Parathyroid adenoma (tissue), 2 donors: ENCODE results near the gene ITPKB.

Experiments used
- H2AFZ ChIP-seq: fragments of 300-600 bp; sonication (generic); one replicate; pipeline ENCODE4 v1.7.0; 2017; ENCODE audit warnings: antibody characterized with exemption, mild to moderate bottlenecking
- H3K27ac ChIP-seq: fragments of 300-600 bp; sonication (generic); one replicate; pipeline ENCODE4 v1.7.0; 2017
- H3K27me3 ChIP-seq: fragments of 300-600 bp; sonication (generic); one replicate; pipeline ENCODE4 v1.7.0; 2017; ENCODE audit warnings: low read length; ENCODE audit not compliant: control insufficient read depth, insufficient read depth
- H3K36me3 ChIP-seq: fragments of 300-600 bp; sonication (generic); one replicate; pipeline ENCODE4 v1.7.0; 2017; ENCODE audit warnings: low read length; ENCODE audit not compliant: control insufficient read depth, insufficient read depth
- H3K4me1 ChIP-seq: fragments of 300-600 bp; sonication (generic); one replicate; pipeline ENCODE4 v1.7.0; 2017; ENCODE audit warnings: control low read depth
- H3K4me2 ChIP-seq: fragments of 300-600 bp; sonication (generic); one replicate; pipeline ENCODE4 v1.7.0; 2017; ENCODE audit warnings: low read length
- H3K4me3 ChIP-seq: fragments of 300-600 bp; sonication (generic); one replicate; pipeline ENCODE4 v1.7.0; 2017; ENCODE audit warnings: low read depth, low read length
- H3K79me2 ChIP-seq: fragments of 300-600 bp; sonication (generic); one replicate; pipeline ENCODE4 v1.7.0; 2017; ENCODE audit warnings: control low read depth
- H3K9ac ChIP-seq: fragments of 300-600 bp; sonication (generic); one replicate; pipeline ENCODE4 v1.7.0; 2017; ENCODE audit warnings: mild to moderate bottlenecking
- H3K9me3 ChIP-seq: fragments of 300-600 bp; sonication (generic); one replicate; pipeline ENCODE4 v1.7.0; 2017; ENCODE audit warnings: low read length; ENCODE audit not compliant: control insufficient read depth
- CTCF ChIP-seq: fragments of 300-600 bp; sonication (generic); IDR thresholded peaks from one replicate; pipeline ENCODE4 v1.7.0; 2017; ENCODE audit warnings: antibody characterized with exemption, mild to moderate bottlenecking
- donor health status: primary hyperparathyroidism.

Gene ITPKB

GRCh38 chr1:226709953-226710352, 29.1 kb downstream of the ITPKB start:
- no peaks in the 10 kb centered on the region for H3K9me3 ChIP-seq
- no peak overlapping the region for H3K4me3 ChIP-seq
- no peak overlapping the region for H2AFZ ChIP-seq
- no peaks in the 10 kb centered on the region for H3K36me3 ChIP-seq
- no peaks in the 10 kb centered on the region for H3K79me2 ChIP-seq
- H3K4me1 ChIP-seq = no peaks in the 10 kb centered on the region
- no peak for TF ChIP-seq CTCF
- no peaks in the 10 kb centered on the region for H3K27me3 ChIP-seq
- H3K27ac ChIP-seq = no peak overlapping the region
- no peak overlapping the region for H3K9ac ChIP-seq
- no peak overlapping the region for H3K4me2 ChIP-seq

GRCh38 chr1:226708967-226709396, 30.1 kb downstream of the ITPKB start:
- no peak overlapping the region for H3K4me2 ChIP-seq
- H3K9ac ChIP-seq = no peak overlapping the region
- no peak overlapping the region for H2AFZ ChIP-seq
- H3K27ac ChIP-seq = no peak overlapping the region
- no peak for TF ChIP-seq CTCF
- no peaks in the 10 kb centered on the region for H3K4me1 ChIP-seq
- H3K9me3 ChIP-seq = no peaks in the 10 kb centered on the region
- no peaks in the 10 kb centered on the region for H3K27me3 ChIP-seq
- no peak overlapping the region for H3K4me3 ChIP-seq
- no peaks in the 10 kb centered on the region for H3K36me3 ChIP-seq
- no peaks in the 10 kb centered on the region for H3K79me2 ChIP-seq

- Histone ChIP-seq H3K27me3 (no peaks in the 10 kb centered on the region), H3K4me1 (no peaks in the 10 kb centered on the region), H3K4me2 (no peak overlapping the region), H3K79me2 (no peaks in the 10 kb centered on the region), H3K9me3 (no peaks in the 10 kb centered on the region), H3K27ac (no peak overlapping the region), H3K36me3 (no peaks in the 10 kb centered on the region), H2AFZ (no peak overlapping the region), H3K4me3 (no peak overlapping the region), H3K9ac (no peak overlapping the region)
- TF ChIP-seq CTCF = no peak
These were observed 30.7 kb downstream of the ITPKB start for GRCh38 chr1:226708342-226708780.

GRCh38 chr1:226706684-226707083, 32.4 kb downstream of the ITPKB start:
- H3K4me2 ChIP-seq = no peak overlapping the region
- no peaks in the 10 kb centered on the region for H3K27me3 ChIP-seq
- no peak overlapping the region for H2AFZ ChIP-seq
- H3K4me3 ChIP-seq = no peak overlapping the region
- H3K36me3 ChIP-seq = no peaks in the 10 kb centered on the region
- H3K79me2 ChIP-seq = no peaks in the 10 kb centered on the region
- H3K9ac ChIP-seq = no peak overlapping the region
- no peak overlapping the region for H3K27ac ChIP-seq
- no peaks in the 10 kb centered on the region for H3K4me1 ChIP-seq
- H3K9me3 ChIP-seq = no peaks in the 10 kb centered on the region
- no peak for TF ChIP-seq CTCF

- Histone ChIP-seq H3K79me2 (no peaks in the 10 kb centered on the region), H3K4me3 (peak overlapping the region; percentile 72), H3K4me2 (peak overlapping the region; percentile 98), H3K4me1 (no peaks in the 10 kb centered on the region), H3K36me3 (no peaks in the 10 kb centered on the region), H3K9ac (no peak overlapping the region), H2AFZ (no peak overlapping the region), H3K27me3 (no peaks in the 10 kb centered on the region), H3K9me3 (no peaks in the 10 kb centered on the region), H3K27ac (no peak overlapping the region)
- no peak for TF ChIP-seq CTCF
These were observed 34.7 kb downstream of the ITPKB start for GRCh38 chr1:226704169-226704937.
